ENCODE results near the gene PPHLN1.

Gene PPHLN1

GRCh38 chr12:42442888-42443287, 116.9 kb downstream of the PPHLN1 start:
- no peak for DNase-seq (ENCODE audit: low spot score)

DNA sequence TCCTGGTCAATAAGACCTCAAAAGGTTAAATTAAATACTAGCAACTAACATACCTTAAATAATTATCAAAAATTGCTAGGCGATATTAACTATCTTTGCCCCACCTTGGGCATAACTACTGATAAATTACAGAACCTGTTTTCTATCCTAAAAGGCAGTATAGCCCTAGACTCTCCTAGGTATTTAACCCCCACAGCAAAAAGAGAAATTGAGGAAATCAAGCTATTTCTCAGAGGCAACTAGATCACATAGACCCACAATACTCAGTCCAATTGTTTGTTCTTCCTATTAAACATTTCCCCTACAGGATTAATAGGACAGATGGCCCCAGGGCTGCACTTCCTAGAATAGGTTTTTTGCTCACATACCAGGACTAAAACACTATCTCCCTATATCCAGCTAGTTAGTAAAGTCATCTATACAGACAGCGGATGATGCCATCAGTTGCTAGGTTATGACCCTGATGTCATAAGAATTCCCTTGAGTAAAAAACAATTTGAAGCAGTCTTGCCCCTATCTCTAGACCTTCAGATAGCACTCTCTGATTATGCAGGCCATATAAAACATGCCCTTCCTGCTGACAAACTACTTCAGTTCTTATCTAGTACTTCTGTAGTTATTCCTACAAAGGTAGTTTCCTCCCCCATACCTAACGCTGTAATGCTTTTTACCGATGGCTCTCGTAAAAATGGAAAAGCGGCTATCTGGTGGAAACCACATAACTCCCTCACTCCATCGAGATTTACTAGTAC, 118.4 kb downstream of the PPHLN1 start:
- peak; percentile 20 for DNase-seq (ENCODE audit: low spot score)

DNA sequence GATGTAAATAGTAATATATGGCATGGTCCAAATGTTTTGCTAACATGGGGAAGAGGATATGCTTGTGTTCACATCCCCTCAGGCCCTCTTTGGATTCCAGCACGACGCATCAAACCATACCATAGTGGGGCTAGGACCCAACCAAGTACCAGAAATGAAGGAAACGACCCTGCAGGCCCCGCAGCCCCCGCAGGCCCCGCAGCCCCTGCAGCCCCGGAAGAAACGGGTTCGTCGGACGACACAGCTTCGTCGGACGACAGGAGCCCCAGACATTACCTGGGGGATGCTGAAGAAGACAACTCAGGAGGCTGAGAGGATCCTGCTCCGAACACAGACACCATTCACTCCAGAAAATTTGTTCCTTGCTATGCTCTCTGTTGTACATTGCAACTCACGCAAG, 119.9 kb downstream of the PPHLN1 start:
- DNase-seq (ENCODE audit: low spot score), result no peak

DNA sequence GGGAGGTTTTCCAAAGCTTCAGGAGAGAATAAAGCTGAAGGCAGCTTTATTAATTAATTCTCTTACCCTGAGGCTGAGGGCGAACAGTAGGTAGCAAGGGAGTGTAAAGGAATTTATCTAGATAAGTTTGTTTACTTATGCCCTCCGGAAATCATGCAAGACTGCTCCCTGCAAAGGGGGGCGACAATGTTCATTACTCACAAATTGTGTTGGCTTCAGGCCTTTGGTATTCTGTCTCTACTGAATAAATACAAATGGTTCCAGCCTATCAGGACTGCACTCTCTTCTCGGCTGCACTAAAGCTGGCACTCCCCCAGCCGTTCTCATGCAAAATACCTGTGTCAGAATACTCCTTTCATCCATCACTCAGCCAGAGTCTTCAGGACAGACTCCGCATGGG, 120.8 kb downstream of the PPHLN1 start:
- peak; percentile 20 for DNase-seq (ENCODE audit: low spot score)

- DNase-seq (ENCODE audit: low spot score), result no peak
Observed at GRCh38 chr12:42447371-42447786, 121.4 kb downstream of the PPHLN1 start.

- no peak for DNase-seq (ENCODE audit: low spot score)
Observed at GRCh38 chr12:42448841-42449240, 122.9 kb downstream of the PPHLN1 start.

- no peak for DNase-seq (ENCODE audit: low spot score)
Observed at GRCh38 chr12:42450248-42450647, 124.3 kb downstream of the PPHLN1 start.

DNA sequence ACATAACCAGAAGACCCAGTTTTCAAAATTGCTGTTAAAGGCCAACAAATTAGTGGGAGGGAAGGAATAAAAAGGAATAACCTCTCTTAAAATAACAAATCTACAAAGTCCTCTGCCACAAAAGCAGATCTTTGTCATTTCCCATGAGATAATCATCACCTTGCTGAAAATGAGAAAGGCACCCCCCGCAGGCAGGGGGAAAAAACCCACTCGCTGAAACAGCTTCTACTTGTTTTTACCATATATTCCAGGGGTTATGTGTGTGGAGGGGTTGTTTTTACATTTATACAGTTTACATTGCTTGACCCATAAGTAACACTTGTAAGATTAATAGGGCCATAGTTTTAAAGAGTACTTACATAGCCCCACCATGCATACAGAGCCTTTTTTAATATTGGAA, 132.6 kb downstream of the PPHLN1 start:
- no peak for DNase-seq (ENCODE audit: low spot score)

DNA sequence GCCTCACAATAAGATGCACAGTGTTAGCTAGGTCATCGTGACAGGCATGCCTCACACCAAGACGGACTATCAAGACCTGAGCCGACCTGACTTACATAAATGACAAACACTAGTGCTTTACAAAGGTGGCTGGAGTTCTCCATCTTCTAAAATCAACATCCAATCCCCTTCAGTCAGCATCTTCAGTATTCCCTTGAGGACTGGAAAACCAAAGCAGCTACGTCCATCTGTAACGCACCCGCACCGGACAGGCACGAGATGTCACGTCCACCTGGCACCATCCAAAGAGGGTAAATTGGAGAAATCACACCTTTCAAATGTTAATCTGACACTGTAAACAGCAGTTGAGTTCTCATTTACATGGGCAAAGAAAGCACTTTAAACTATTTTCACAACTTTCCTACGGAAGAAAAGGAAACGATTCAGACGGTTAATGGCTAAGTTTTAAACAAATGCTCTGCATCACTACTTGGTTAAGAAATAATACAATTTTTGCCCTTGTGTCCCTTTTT, 133.4 kb downstream of the PPHLN1 start:
- DNase-seq (ENCODE audit: low spot score), result no peak

- no peak for DNase-seq (ENCODE audit: low spot score)
Observed at GRCh38 chr12:42462486-42462885, 136.5 kb downstream of the PPHLN1 start.

GRCh38 chr12:42463671-42464070, 137.7 kb downstream of the PPHLN1 start:
- DNase-seq (ENCODE audit: low spot score), result no peak

DNA sequence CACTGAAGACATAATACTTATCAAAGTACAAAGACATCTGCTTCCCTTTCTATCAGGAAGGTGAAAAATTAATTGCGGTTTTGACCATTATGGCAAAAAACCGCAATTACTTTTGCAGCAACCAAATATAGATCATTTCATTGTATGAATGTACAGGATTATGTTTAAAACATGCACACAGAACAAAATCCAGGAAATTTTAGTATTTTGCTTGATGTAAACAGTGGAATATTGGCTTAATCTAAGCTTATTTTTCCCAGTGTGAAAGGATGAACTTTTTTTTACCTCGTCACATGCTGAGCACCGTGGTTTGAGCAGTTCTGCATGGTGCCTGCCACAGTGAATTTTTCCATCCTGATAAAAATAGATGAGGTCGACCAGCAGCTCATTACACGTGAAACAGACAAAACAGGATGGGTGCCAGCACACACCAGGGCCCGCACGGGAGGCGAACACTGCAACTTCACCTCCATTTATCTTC, 142.4 kb downstream of the PPHLN1 start:
- no peak for DNase-seq (ENCODE audit: low spot score)

- no peak for DNase-seq (ENCODE audit: low spot score)
Observed at GRCh38 chr12:42468921-42469320, 143.0 kb downstream of the PPHLN1 start.

DNA sequence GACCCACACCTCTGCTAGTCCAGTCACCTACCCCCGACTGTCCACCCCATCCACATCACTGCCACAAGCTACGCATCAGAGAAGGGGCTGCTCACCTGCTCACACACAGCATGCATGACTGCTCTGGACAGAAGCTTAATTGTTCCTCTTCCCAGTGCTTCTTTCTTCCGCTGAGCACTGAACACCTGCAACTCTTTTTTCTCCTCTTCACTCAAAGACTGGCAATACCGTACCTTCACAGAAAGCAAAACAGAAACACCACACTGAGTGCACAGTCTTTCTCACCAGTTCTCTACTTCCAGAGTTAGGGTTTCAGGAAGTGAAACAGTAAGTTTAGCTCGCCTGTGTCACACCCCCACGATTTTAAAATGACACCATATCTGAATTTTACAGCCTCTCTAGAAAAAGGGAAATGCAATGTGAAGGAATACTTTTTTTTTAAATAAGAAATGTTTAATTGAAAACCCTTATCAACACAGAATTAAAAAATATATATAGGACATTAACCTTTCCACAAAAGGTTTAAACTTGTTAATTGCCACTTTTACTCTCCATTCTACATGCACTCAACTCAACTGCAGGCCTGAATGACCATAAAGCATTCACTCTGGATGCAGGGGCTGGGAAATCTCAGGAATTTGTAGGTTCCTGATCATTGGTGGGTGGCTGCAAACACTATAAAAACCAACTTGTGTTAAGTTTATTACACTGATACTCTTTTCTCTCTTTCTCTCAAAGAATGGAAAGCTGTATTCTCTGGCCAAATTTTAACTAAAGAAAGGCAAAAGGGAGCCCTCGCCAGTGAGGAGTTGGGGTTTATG, 143.6 kb downstream of the PPHLN1 start:
- DNase-seq (ENCODE audit: low spot score), result no peak

GRCh38 chr12:42472376-42472775, 146.4 kb downstream of the PPHLN1 start:
- no peak for DNase-seq (ENCODE audit: low spot score)

GRCh38 chr12:42473130-42473529, 147.2 kb downstream of the PPHLN1 start:
- no peak for DNase-seq (ENCODE audit: low spot score)

GRCh38 chr12:42473561-42473960, 147.6 kb downstream of the PPHLN1 start:
- DNase-seq (ENCODE audit: low spot score), result no peak

- DNase-seq (ENCODE audit: low spot score), result no peak
Observed at GRCh38 chr12:42474391-42474790, 148.4 kb downstream of the PPHLN1 start.

DNA sequence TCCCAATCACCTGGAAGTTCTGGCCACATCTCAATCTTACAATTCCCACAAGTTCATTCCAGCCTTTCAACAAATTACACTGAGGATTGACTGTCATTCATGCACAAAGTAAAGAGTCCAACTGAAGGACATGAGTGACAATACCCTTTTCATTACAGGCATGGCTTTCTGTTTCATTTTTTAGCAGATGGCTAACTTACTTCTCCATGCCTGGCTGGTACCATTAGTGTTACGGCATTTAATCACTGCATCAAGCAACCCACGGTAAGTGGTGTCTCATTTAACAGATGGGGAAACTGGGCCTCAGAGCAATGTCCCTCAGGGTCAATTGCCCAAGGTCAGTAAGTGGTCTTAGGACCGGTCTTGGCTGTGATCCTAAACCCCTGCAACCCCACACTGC, 149.1 kb downstream of the PPHLN1 start:
- DNase-seq (ENCODE audit: low spot score), result no peak

DNA sequence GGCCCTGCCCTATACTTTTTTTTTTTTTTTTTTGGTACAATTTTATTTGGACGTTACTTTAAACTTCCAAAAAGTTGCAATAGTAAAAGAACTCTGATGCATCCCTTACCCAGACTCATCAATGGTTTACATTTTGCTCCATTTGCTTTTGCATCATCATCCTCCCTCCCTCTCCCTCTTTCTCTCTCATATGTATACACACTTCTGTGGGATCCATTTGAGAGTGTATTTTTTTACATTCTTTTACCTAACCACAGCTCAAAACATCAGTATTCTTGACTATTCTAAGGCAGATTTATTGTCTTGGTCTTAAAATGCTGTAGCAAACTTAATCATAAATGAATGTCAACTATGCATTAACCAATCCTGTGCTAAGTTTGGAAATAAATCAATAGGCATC, 152.0 kb downstream of the PPHLN1 start:
- no peak for DNase-seq (ENCODE audit: low spot score)

- no peak for DNase-seq (ENCODE audit: low spot score)
Observed at GRCh38 chr12:42481368-42481767, 155.4 kb downstream of the PPHLN1 start.

DNA sequence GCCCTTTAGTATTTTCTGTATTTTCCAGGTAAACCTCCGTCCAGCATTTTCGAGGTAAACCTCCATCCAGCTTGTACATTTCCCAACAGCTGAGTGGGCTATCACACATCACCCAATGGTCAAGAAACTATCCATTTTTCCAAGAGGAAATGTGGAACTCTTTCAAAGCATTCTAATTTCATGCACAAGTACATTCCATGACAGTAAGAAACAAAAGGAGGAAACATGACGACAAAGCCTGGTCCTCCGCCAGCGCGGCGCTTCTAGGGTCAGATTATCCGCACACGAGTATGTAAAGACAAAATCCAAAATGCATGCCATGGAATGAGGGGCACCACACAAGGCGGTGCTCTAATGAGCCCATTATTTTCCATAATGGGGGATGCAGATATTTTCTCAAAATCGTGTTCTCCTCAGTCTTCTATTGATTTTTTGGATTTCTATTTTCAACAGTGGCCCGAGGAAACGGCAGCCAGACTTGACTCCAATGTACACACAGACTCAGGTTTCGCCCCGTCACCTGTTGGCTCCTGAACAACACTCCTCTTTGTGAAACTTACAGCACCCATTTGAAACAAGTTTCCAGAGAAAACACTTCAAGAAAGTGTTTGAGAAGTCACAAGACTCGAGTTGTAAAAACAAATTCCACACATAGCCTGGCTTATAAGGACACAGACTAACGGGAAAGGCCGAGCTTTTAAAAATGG, 156.2 kb downstream of the PPHLN1 start:
- DNase-seq (ENCODE audit: low spot score), result peak; percentile 27
